Subcutaneous abdominal adipose tissue (tissue), 5 donors: ENCODE measurements around the gene GRXCR1.

ENCODE experiments used
- H3K27ac ChIP-seq: one replicate; pipeline ENCODE4 v1.7.0; 2013; ENCODE audit warnings: low read depth, mild to moderate bottlenecking, inconsistent platforms, low read length, moderate library complexity
- H3K27me3 ChIP-seq, 5 donors: one replicate each; pipeline ENCODE4 v1.7.0; 2013; ENCODE audit warnings: low read length in 5 of 5, inconsistent platforms in 1 of 5; ENCODE audit not compliant: control insufficient read depth in 5 of 5, insufficient read depth in 4 of 5
- H3K36me3 ChIP-seq, 5 donors: one replicate each; pipeline ENCODE4 v1.7.0; 2013; ENCODE audit warnings: low read length in 5 of 5; ENCODE audit not compliant: control insufficient read depth in 5 of 5, insufficient read depth in 5 of 5
- H3K4me1 ChIP-seq, 5 donors: one replicate each; pipeline ENCODE4 v1.7.0; 2013; ENCODE audit warnings: low read length in 5 of 5, mild to moderate bottlenecking in 3 of 5, moderate library complexity in 1 of 5; ENCODE audit not compliant: control insufficient read depth in 5 of 5, insufficient read depth in 5 of 5
- H3K4me3 ChIP-seq, 5 donors: one replicate each; pipeline ENCODE4 v1.7.0; 2013; ENCODE audit warnings: low read length in 5 of 5, low read depth in 1 of 5
- H3K9ac ChIP-seq, 5 donors: one replicate each; pipeline ENCODE4 v1.7.0; 2013; ENCODE audit warnings: low read length in 5 of 5, mild to moderate bottlenecking in 4 of 5, moderate library complexity in 3 of 5
- H3K9me3 ChIP-seq, 5 donors: one replicate each; pipeline ENCODE4 v1.7.0; 2013; ENCODE audit warnings: low read length in 5 of 5; ENCODE audit not compliant: control insufficient read depth in 5 of 5
- donor health status: healthy.
- donor health status: healthy.
- donor health status: healthy.
- donor health status: healthy.
- donor health status: healthy.

Gene GRXCR1

GRCh38 chr4:42892413-42892812 is at the start of gene GRXCR1:
GRXCR1 (plus strand) TSS chr4:42892713; CDS start chr4:42893267, 554 bp downstream.
- Histone ChIP-seq H3K27me3 (peaks cover 0 to 6% (median 0%) of the 10 kb centered on the region in 5 donors), H3K9me3 (peaks cover 0 to 3% (median 0%) of the 10 kb centered on the region in 5 donors), H3K27ac (no peak within 1 kb of the TSS), H3K9ac (no peak within 1 kb of the TSS), H3K4me3 (no peak within 1 kb of the TSS), H3K4me1 (no peaks in the 10 kb centered on the region), H3K36me3 (no peaks in the 10 kb centered on the region)

DNA sequence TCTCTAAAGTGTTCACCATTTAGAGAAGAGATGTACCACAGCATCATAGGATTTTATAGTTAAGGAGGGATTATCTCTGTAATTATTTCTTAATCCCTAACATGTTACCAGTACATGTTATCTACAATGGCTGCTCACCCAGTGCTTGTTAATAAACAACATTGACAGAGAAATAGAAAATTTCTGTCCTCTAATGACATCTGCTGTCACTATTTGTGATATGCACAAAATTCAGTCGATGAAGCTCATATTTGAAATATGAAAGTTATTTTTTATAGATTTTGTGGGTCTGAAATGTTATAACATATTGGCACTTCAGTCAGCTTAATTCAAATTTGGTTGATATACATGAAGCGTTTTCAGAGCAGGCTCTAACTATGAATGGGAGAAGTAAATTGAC is 48.8 kb upstream of the GRXCR1 start:
- H3K4me3 ChIP-seq: no peak overlapping the region
- H3K4me1 ChIP-seq: no peaks in the 10 kb centered on the region
- no peaks in the 10 kb centered on the region for H3K36me3 ChIP-seq
- peaks cover 0 to 2% (median 0%) of the 10 kb centered on the region in 5 donors for H3K9me3 ChIP-seq
- no peak overlapping the region for H3K9ac ChIP-seq
- H3K27ac ChIP-seq: no peak overlapping the region
- H3K27me3 ChIP-seq: no peaks in the 10 kb centered on the region

DNA sequence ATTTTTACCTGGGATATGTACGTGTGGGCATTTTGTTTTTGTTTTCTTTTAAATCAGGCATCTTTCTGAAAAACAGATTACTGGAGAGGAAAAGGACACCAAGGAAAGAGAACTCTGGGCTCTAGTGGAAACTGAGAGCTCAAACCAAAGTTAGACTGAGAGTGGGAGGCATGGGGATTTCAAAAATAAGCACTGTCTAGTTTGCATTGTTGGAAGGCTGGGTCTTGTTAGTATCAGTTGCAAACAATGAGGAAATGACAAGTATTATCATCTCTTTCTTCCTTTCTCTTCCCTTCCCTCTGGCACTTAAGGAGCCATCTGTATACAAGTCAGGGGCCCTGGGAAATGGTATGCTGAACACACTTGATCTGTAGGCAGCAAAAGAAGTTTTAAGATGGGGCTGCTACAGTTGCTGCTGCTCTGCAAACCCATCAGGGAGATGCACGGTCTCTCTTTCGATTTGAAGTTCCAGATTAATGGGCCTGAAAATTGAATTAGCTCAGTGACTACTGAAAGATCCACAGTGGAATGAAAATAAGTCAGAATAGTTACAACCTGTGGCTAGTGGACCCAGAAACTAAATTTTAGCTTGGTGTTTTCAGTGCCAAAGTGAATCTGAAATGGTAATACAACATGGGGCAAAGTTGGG is 48.0 kb upstream of the GRXCR1 start:
- Histone ChIP-seq H3K4me1 (no peaks in the 10 kb centered on the region), H3K27ac (no peak overlapping the region), H3K9me3 (peaks cover 0 to 2% (median 0%) of the 10 kb centered on the region in 5 donors), H3K4me3 (no peak overlapping the region), H3K9ac (no peak overlapping the region), H3K36me3 (no peaks in the 10 kb centered on the region), H3K27me3 (no peaks in the 10 kb centered on the region)

- no peaks in the 10 kb centered on the region for H3K4me1 ChIP-seq
- no peaks in the 10 kb centered on the region for H3K27me3 ChIP-seq
- H3K4me3 ChIP-seq: no peak overlapping the region
- peaks cover 0 to 8% (median 2%) of the 10 kb centered on the region in 5 donors for H3K9me3 ChIP-seq
- no peak overlapping the region for H3K9ac ChIP-seq
- H3K27ac ChIP-seq: no peak overlapping the region
- H3K36me3 ChIP-seq: no peaks in the 10 kb centered on the region
These were observed 46.9 kb upstream of the GRXCR1 start for GRCh38 chr4:42845586-42845985.

- Histone ChIP-seq H3K27ac (no peak overlapping the region), H3K27me3 (no peaks in the 10 kb centered on the region), H3K9me3 (peaks cover 0 to 5% (median 0%) of the 10 kb centered on the region in 5 donors), H3K4me3 (no peak overlapping the region), H3K36me3 (no peaks in the 10 kb centered on the region), H3K4me1 (no peaks in the 10 kb centered on the region), H3K9ac (no peak overlapping the region)
These were observed 36.7 kb upstream of the GRXCR1 start for GRCh38 chr4:42855779-42856178.

DNA sequence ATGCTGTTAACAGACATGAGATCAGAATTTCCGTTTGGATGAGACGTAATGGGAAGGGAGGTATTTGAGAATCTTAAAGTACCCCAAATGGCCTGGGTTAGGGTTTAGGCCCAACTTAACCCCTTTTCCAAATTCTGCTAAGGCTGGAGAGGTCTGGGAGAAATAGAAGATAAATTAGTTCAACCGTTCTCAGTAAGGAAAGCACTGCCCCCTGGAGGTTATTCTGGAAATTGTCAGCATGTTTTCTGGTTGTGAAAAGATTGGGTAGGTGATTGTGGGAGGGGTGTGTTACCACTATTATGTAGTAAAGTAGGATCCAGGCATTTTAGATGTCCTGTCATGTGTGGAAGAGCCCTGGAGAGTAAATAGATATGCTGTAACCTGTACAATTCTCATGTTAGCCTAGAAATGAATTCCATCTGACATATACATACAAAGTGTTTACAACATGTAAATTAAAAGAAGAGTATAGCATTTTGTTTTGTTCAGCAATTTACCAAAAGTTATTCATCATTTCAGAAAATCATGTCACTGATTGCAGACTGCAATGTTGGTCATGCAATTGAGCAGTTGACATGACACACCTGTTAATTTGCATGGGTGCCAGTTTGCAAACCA is 26.8 kb upstream of the GRXCR1 start:
- Histone ChIP-seq H3K27me3 (peaks cover 0 to 6% (median 0%) of the 10 kb centered on the region in 5 donors), H3K9ac (no peak overlapping the region), H3K4me3 (no peak overlapping the region), H3K27ac (no peak overlapping the region), H3K36me3 (no peaks in the 10 kb centered on the region), H3K4me1 (no peaks in the 10 kb centered on the region), H3K9me3 (no peaks in the 10 kb centered on the region)

DNA sequence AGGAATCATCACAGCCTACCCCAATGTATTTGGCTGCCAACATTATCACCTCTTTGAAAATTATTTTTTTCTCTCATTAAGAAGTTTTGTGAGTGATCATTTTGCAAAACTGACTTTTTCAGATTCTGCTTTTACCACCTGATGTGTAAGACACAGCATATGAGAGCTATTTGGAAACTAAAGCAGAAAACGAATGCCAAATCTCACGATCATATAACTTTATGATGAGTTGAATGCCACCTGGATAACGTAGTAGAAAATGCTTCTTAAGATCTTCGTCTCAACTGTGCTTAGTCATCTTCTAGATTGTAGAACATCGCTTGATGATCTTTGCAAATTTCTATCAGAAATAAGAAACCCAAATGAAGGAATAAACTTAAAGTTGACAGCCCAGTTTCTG is 21.3 kb upstream of the GRXCR1 start:
- no peaks in the 10 kb centered on the region for H3K9me3 ChIP-seq
- no peak overlapping the region for H3K9ac ChIP-seq
- no peaks in the 10 kb centered on the region for H3K36me3 ChIP-seq
- no peak overlapping the region for H3K4me3 ChIP-seq
- H3K27ac ChIP-seq: no peak overlapping the region
- H3K27me3 ChIP-seq: peaks cover 0 to 11% (median 0%) of the 10 kb centered on the region in 5 donors
- no peaks in the 10 kb centered on the region for H3K4me1 ChIP-seq

DNA sequence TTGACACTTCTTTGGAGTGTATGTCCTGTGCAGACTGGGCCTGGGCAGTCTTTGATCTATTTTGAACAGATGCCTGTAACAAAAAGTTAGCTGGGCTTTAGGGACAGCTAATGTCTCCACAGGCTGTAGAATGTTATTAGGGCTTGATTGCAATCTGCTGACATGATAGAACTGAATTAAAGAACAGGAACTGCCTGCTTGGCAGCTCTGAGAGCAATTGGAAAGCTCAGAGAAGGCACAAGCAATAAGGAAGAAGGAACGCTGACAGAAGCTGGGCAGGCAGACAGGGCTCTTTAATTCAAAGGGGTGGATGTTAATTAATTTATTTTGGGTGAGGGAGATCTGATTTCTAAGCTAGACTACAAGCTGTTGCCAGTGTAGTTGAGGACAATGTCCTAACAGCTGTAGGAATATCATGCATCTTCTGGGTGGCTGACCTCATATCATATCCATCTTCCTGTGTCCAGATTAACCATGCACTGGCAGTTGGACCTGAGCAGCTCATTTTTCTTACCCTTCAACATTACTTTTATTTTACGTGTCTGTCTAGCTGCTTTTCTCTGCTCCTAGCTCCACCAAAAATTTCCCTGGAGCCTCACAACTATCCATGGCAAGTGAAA is 20.7 kb upstream of the GRXCR1 start:
- no peak overlapping the region for H3K9ac ChIP-seq
- no peak overlapping the region for H3K27ac ChIP-seq
- no peaks in the 10 kb centered on the region for H3K36me3 ChIP-seq
- H3K4me3 ChIP-seq: no peak overlapping the region
- H3K4me1 ChIP-seq: no peaks in the 10 kb centered on the region
- peaks cover 0 to 11% (median 0%) of the 10 kb centered on the region in 5 donors for H3K27me3 ChIP-seq
- no peaks in the 10 kb centered on the region for H3K9me3 ChIP-seq

GRCh38 chr4:42878863-42879262 is 13.7 kb upstream of the GRXCR1 start:
- H3K36me3 ChIP-seq: no peaks in the 10 kb centered on the region
- no peaks in the 10 kb centered on the region for H3K4me1 ChIP-seq
- peaks cover 0 to 4% (median 0%) of the 10 kb centered on the region in 5 donors for H3K27me3 ChIP-seq
- no peak overlapping the region for H3K27ac ChIP-seq
- no peak overlapping the region for H3K4me3 ChIP-seq
- no peaks in the 10 kb centered on the region for H3K9me3 ChIP-seq
- no peak overlapping the region for H3K9ac ChIP-seq

GRCh38 chr4:42881253-42881652 is 11.3 kb upstream of the GRXCR1 start:
- no peaks in the 10 kb centered on the region for H3K27me3 ChIP-seq
- H3K9me3 ChIP-seq: peaks cover 0 to 3% (median 0%) of the 10 kb centered on the region in 5 donors
- H3K4me3 ChIP-seq: no peak overlapping the region
- H3K4me1 ChIP-seq: no peaks in the 10 kb centered on the region
- no peak overlapping the region for H3K27ac ChIP-seq
- H3K36me3 ChIP-seq: no peaks in the 10 kb centered on the region
- H3K9ac ChIP-seq: no peak overlapping the region
